ENCODE measurements around the gene UBR4.

UBR4 gene

GRCh38 chr1:19032413-19032695, 177.7 kb downstream of the UBR4 start:
- ATAC-seq (ENCODE audit: insufficient read depth, low read depth) (no peak), DNase-seq (no peak)
- no peaks in the 10 kb centered on the region for H3K36me3 ChIP-seq (ENCODE audit: insufficient read depth, low read length)
- no peak overlapping the region for H3K27ac ChIP-seq (ENCODE audit: low read length)
- no peaks in the 10 kb centered on the region for H3K9me3 ChIP-seq (ENCODE audit: insufficient read depth, low read length, severe bottlenecking)
- H4K20me1 ChIP-seq (ENCODE audit: insufficient read depth, low read length): no peaks in the 10 kb centered on the region
- H3K27me3 ChIP-seq (ENCODE audit: insufficient read depth, low read length, poor library complexity): peaks cover 22% of the 10 kb centered on the region
- H3K4me2 ChIP-seq (ENCODE audit: insufficient read depth, low read length): no peak overlapping the region
- H3K79me2 ChIP-seq (ENCODE audit: insufficient read depth, low read length): no peaks in the 10 kb centered on the region
- H3K4me3 ChIP-seq (ENCODE audit: low read depth in 1 of 2, low read length in 2 of 2): no peak overlapping the region
- no peak overlapping the region for H2AFZ ChIP-seq (ENCODE audit: low read depth, low read length)
- H3K4me1 ChIP-seq (ENCODE audit: insufficient read depth, low read length): 0 out of 2 replicates have a peak, but pooled peaks cover 2% of the 10 kb centered on the region
- no peak overlapping the region for H3K9ac ChIP-seq (ENCODE audit: low read depth, low read length)
- TF ChIP-seq, protein P1, sequence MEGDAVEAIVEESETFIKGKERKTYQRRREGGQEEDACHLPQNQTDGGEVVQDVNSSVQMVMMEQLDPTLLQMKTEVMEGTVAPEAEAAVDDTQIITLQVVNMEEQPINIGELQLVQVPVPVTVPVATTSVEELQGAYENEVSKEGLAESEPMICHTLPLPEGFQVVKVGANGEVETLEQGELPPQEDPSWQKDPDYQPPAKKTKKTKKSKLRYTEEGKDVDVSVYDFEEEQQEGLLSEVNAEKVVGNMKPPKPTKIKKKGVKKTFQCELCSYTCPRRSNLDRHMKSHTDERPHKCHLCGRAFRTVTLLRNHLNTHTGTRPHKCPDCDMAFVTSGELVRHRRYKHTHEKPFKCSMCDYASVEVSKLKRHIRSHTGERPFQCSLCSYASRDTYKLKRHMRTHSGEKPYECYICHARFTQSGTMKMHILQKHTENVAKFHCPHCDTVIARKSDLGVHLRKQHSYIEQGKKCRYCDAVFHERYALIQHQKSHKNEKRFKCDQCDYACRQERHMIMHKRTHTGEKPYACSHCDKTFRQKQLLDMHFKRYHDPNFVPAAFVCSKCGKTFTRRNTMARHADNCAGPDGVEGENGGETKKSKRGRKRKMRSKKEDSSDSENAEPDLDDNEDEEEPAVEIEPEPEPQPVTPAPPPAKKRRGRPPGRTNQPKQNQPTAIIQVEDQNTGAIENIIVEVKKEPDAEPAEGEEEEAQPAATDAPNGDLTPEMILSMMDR (IDR thresholded peaks at IDR 0.05; ENCODE audit: borderline replicate concordance, extremely low read depth, low read length, poor library complexity, severe bottlenecking): no peak
- no peak for TF ChIP-seq EZH2 (IDR thresholded peaks at IDR 0.05; ENCODE audit: borderline replicate concordance, low read depth, low read length, severe bottlenecking)

- DNase-seq: no peak
- no peak overlapping the region for H2AFZ ChIP-seq (ENCODE audit: low read depth, low read length)
- H3K4me2 ChIP-seq (ENCODE audit: insufficient read depth, low read length): no peak overlapping the region
- H3K27me3 ChIP-seq (ENCODE audit: insufficient read depth, low read length, poor library complexity): peaks cover 26% of the 10 kb centered on the region
- H3K9me3 ChIP-seq (ENCODE audit: insufficient read depth, low read length, severe bottlenecking): no peaks in the 10 kb centered on the region
- no peaks in the 10 kb centered on the region for H3K79me2 ChIP-seq (ENCODE audit: insufficient read depth, low read length)
- TF ChIP-seq EZH2 (IDR thresholded peaks at IDR 0.05; ENCODE audit: borderline replicate concordance, low read depth, low read length, severe bottlenecking): peak; percentile 22
- TF ChIP-seq, protein P1 (IDR thresholded peaks at IDR 0.05; ENCODE audit: borderline replicate concordance, extremely low read depth, low read length, poor library complexity, severe bottlenecking): no peak
- no peaks in the 10 kb centered on the region for H3K36me3 ChIP-seq (ENCODE audit: insufficient read depth, low read length)
- H3K4me3 ChIP-seq (ENCODE audit: low read depth in 1 of 2, low read length in 2 of 2): no peak overlapping the region
- H3K9ac ChIP-seq (ENCODE audit: low read depth, low read length): no peak overlapping the region
- no peak for ATAC-seq (ENCODE audit: insufficient read depth, low read depth)
- no peaks in the 10 kb centered on the region for H4K20me1 ChIP-seq (ENCODE audit: insufficient read depth, low read length)
- 0 out of 2 replicates have a peak, but pooled peaks cover 2% of the 10 kb centered on the region for H3K4me1 ChIP-seq (ENCODE audit: insufficient read depth, low read length)
- no peak overlapping the region for H3K27ac ChIP-seq (ENCODE audit: low read length)
These were observed 180.6 kb downstream of the UBR4 start for GRCh38 chr1:19029191-19030085.

- H3K27ac ChIP-seq (ENCODE audit: low read length): no peak overlapping the region
- H4K20me1 ChIP-seq (ENCODE audit: insufficient read depth, low read length): no peaks in the 10 kb centered on the region
- H3K9me3 ChIP-seq (ENCODE audit: insufficient read depth, low read length, severe bottlenecking): no peaks in the 10 kb centered on the region
- H3K4me3 ChIP-seq (ENCODE audit: low read depth in 1 of 2, low read length in 2 of 2): no peak overlapping the region
- no peak overlapping the region for H3K9ac ChIP-seq (ENCODE audit: low read depth, low read length)
- no peak for TF ChIP-seq EZH2 (IDR thresholded peaks at IDR 0.05; ENCODE audit: borderline replicate concordance, low read depth, low read length, severe bottlenecking)
- H3K4me1 ChIP-seq (ENCODE audit: insufficient read depth, low read length): 0 out of 2 replicates have a peak, but pooled peaks cover 2% of the 10 kb centered on the region
- no peak overlapping the region for H2AFZ ChIP-seq (ENCODE audit: low read depth, low read length)
- DNase-seq (no peak), ATAC-seq (ENCODE audit: insufficient read depth, low read depth) (no peak)
- no peaks in the 10 kb centered on the region for H3K36me3 ChIP-seq (ENCODE audit: insufficient read depth, low read length)
- no peak overlapping the region for H3K4me2 ChIP-seq (ENCODE audit: insufficient read depth, low read length)
- H3K27me3 ChIP-seq (ENCODE audit: insufficient read depth, low read length, poor library complexity): peaks cover 26% of the 10 kb centered on the region
- H3K79me2 ChIP-seq (ENCODE audit: insufficient read depth, low read length): no peaks in the 10 kb centered on the region
These were observed 181.4 kb downstream of the UBR4 start for GRCh38 chr1:19028546-19029129.

GRCh38 chr1:19028110-19028509, 182.0 kb downstream of the UBR4 start:
- no peak overlapping the region for H3K4me3 ChIP-seq (ENCODE audit: low read depth in 1 of 2, low read length in 2 of 2)
- H3K36me3 ChIP-seq (ENCODE audit: insufficient read depth, low read length): no peaks in the 10 kb centered on the region
- TF ChIP-seq, protein P1 (IDR thresholded peaks at IDR 0.05; ENCODE audit: borderline replicate concordance, extremely low read depth, low read length, poor library complexity, severe bottlenecking): no peak
- TF ChIP-seq EZH2 (IDR thresholded peaks at IDR 0.05; ENCODE audit: borderline replicate concordance, low read depth, low read length, severe bottlenecking): no peak
- no peaks in the 10 kb centered on the region for H3K79me2 ChIP-seq (ENCODE audit: insufficient read depth, low read length)
- no peak overlapping the region for H3K27ac ChIP-seq (ENCODE audit: low read length)
- ATAC-seq (ENCODE audit: insufficient read depth, low read depth) (no peak; the same call in 2 of the 3 replicates), DNase-seq (peak; percentile 14)
- peaks cover 26% of the 10 kb centered on the region for H3K27me3 ChIP-seq (ENCODE audit: insufficient read depth, low read length, poor library complexity)
- H3K9ac ChIP-seq (ENCODE audit: low read depth, low read length): no peak overlapping the region
- no peak overlapping the region for H2AFZ ChIP-seq (ENCODE audit: low read depth, low read length)
- H4K20me1 ChIP-seq (ENCODE audit: insufficient read depth, low read length): no peaks in the 10 kb centered on the region
- H3K4me2 ChIP-seq (ENCODE audit: insufficient read depth, low read length): no peak overlapping the region
- no peaks in the 10 kb centered on the region for H3K9me3 ChIP-seq (ENCODE audit: insufficient read depth, low read length, severe bottlenecking)
- H3K4me1 ChIP-seq (ENCODE audit: insufficient read depth, low read length): 0 out of 2 replicates have a peak, but pooled peaks cover 2% of the 10 kb centered on the region
